ENCODE measurements around the gene NINJ1.

NINJ1 gene

DNA sequence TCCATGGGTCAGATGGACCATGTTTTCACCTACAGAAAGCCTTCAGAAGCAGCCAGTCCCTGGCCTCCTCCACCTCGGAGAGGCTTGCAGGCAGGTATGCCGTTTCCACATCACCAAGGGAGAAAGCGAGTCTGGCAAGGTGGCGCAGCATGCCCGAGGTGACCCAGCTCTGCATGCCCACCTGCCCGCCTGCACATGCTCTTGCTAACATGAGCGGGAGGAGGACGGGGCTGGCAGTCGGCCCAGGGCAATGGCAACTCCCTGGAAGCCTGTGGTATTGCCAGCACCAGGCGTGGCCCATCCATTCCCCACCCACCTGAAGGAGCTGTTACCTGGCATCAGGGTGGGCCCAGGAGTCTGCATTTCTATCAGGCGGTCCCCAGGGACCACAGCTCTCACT is 3.3 kb upstream of the NINJ1 start:
- TF ChIP-seq, protein P1, sequence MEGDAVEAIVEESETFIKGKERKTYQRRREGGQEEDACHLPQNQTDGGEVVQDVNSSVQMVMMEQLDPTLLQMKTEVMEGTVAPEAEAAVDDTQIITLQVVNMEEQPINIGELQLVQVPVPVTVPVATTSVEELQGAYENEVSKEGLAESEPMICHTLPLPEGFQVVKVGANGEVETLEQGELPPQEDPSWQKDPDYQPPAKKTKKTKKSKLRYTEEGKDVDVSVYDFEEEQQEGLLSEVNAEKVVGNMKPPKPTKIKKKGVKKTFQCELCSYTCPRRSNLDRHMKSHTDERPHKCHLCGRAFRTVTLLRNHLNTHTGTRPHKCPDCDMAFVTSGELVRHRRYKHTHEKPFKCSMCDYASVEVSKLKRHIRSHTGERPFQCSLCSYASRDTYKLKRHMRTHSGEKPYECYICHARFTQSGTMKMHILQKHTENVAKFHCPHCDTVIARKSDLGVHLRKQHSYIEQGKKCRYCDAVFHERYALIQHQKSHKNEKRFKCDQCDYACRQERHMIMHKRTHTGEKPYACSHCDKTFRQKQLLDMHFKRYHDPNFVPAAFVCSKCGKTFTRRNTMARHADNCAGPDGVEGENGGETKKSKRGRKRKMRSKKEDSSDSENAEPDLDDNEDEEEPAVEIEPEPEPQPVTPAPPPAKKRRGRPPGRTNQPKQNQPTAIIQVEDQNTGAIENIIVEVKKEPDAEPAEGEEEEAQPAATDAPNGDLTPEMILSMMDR (IDR thresholded peaks at IDR 0.05; ENCODE audit: low read depth, low read length): no peak
- no peak for DNase-seq (ENCODE audit: extremely low read depth, low read depth)

DNA sequence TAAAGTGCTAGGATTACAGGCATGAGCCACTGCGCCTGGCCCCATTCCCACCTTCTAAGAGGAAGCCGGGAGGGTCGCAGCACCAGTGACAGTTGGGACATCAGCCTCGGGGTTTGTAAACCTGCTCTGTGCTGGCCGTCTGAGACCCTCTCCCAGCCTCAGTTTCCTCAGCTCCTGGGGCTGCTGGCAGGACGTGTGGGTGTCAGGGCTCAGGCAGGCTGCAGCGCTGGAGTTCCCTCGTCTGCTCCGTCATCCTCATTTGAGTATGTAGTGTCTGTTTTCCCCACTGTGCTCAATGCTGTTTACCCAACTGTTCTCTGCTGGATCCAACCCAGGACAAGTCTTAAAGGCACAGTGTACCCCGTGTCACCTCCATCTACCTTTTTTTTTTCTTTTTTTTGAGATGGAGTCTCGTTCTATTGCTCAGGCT is 2.0 kb upstream of the NINJ1 start:
- no peak for DNase-seq (ENCODE audit: extremely low read depth, low read depth)
- TF ChIP-seq, protein P1 (IDR thresholded peaks at IDR 0.05; ENCODE audit: low read depth, low read length): no peak

DNA sequence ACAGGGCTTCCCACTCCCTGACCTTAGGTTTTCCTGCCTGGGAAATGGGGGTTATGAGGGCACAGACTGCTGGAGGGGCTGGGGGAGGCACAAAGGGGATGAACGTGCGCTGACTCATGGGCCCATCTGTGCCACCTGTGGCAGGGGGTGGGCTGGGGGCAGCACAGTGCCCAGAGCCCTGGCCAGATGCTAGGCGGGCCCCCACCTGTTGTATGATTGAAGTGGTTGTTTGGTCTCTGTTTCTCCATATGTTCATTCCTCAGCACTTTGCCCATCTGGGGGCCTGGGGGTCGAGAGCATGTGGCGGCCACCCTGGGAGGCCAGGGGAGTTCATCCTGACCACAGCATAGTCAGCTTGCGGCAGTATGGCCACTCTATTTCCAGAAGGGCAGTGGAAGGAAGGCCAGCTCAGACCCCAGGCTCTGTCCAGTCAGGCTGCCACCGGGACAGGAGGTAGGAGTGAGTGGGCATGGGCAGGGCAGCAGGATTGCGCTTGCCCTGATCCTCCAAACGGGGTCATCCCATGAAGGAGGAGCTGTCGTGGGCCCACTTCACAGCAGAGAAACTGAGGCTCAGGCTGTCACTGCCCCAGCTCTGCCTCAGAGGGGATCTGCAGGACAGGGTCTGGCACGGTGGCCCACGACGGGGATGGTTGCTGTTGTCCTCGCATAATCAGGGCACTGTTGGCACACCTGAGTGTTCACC is 841 bp upstream of the NINJ1 start:
- TF ChIP-seq, protein P1 (IDR thresholded peaks at IDR 0.05; ENCODE audit: low read depth, low read length): no peak
- DNase-seq (ENCODE audit: extremely low read depth, low read depth): no peak

DNA sequence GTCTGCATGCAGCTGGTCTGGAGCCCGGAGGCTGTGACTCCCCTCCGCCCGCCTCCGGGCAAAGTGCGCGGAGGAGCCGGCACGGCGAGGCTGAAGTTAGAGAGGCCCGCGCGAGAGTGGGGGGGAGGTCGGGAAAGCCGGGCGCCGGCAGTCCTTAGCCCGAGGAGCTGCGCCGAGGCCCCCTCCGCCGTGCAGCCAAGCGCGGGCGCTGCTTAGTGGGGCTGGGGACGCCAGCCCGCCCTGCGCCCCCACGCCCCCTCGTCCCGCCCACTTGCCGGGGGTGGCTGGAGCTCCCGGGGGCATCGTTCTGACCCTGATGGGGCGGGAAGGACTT is 403 bp downstream of the NINJ1 start:
- TF ChIP-seq, protein P1 (IDR thresholded peaks at IDR 0.05; ENCODE audit: low read depth, low read length): no peak
- DNase-seq (ENCODE audit: extremely low read depth, low read depth): peak; percentile 60

DNA sequence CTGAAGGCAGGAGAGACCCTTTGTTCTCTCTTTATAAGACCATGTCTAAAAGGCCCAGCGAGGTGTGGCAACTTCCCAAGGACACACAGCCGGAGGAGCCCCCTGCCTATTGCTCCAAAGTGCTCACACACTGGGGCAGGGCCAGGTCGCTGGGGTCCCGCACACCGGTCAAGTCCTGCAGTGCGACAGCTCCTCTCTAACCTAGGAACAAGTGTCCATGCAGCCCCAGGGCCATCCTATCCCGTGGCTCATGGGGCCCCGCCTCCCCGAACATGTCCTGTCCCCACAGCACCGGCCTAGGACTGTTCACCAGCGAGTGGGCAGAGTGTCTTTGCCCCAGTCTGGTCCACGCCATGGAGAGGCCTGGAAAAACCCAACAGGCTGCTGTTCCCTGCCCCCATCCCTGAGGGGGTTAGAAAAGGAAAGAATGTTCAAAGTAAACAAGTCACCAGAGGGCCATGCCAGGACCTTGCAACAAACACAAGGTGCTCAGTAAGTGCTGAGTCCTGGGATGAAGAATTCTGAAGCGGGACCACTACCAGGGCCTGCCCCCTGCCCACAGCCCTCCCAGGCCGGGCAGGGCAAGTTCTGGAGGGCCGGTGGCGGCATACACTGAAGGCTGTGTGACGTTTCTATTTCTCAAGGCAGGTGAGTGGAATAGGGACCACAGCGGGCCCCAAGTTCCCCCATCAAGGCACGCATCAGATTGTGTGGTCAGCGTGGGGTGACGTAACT is 938 bp downstream of the NINJ1 start:
- no peak for DNase-seq (ENCODE audit: extremely low read depth, low read depth)
- TF ChIP-seq, protein P1 (IDR thresholded peaks at IDR 0.05; ENCODE audit: low read depth, low read length): no peak

DNA sequence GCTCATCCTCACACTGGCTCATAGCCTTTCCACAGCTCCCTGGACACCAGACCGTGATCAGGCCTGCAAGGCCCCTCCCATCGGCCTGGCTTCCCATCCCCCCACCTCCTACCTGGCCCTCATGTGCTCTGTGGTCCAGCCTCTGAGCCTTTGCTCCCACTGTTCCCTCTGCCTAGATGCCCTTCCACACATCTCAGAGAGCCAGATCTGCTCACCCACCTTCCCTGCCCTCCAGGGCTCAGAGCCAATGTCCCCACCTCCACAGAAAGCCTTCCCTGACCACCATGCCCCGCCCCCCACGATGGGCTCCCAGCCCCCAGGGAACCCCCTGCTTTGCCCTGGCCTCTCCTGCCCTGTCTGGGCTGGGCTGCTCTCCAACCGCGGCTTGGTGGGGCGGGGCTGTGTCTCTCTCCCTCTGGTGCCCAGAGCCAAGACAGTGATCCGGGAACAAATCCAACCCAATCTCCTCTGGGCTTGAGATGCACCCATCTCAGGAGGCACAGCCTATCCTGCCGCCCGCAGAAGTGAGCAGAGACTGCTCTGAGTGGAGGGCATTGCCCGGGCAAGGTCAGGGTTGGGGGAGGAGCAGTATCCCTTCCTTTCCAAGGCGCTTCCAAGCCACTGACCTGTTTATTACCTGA is 1.6 kb downstream of the NINJ1 start:
- TF ChIP-seq, protein P1 (IDR thresholded peaks at IDR 0.05; ENCODE audit: low read depth, low read length): no peak
- no peak for DNase-seq (ENCODE audit: extremely low read depth, low read depth)
